SK-N-SH (cell line): ENCODE measurements around the gene ARMC8.

Experiments
- ELF1 ChIP-seq: IDR thresholded peaks from 2 replicates; pipeline ENCODE4 v1.4.0; 2012
- FOXJ3 ChIP-seq: sonication (generic); formaldehyde crosslinking; IDR thresholded peaks from 2 replicates; pipeline ENCODE4 v1.5.1; 2020; ENCODE audit warnings: mild to moderate bottlenecking, missing genetic modification reagents
- POLR2AphosphoS5 ChIP-seq: IDR thresholded peaks from 2 replicates; pipeline ENCODE4 v1.6.1; 2012; ENCODE audit warnings: low read depth, low read length
- RFX5 ChIP-seq: IDR thresholded peaks from 2 replicates; pipeline ENCODE4 v1.6.1; 2012; ENCODE audit warnings: mild to moderate bottlenecking, improper control_type of control experiment, low read length
- RXRA ChIP-seq: IDR thresholded peaks from 2 replicates; pipeline ENCODE4 v1.4.0; 2012; ENCODE audit warnings: low read depth, mild to moderate bottlenecking, borderline replicate concordance
- SMC3 ChIP-seq: IDR thresholded peaks from 2 replicates; pipeline ENCODE4 v1.6.1; 2012; ENCODE audit warnings: low read depth, low read length, improper control_type of control experiment
- TAF1 ChIP-seq: IDR thresholded peaks from 2 replicates; pipeline ENCODE4 v1.6.1; 2012; ENCODE audit warnings: low read depth, mild to moderate bottlenecking, low read length, moderate library complexity, borderline replicate concordance
- YY1 ChIP-seq: IDR thresholded peaks from 2 replicates; pipeline ENCODE4 v1.4.0; 2012; ENCODE audit warnings: low read depth, mild to moderate bottlenecking
- TF ChIP-seq, protein P1 (sequence below): fragments of 200-600 bp; sonication (generic); IDR thresholded peaks from 2 replicates; pipeline ENCODE4 v1.6.1; 2017; ENCODE audit warnings: antibody characterized with exemption, mild to moderate bottlenecking, moderate library complexity
- TF ChIP-seq, protein P2 (sequence below): fragments of 150-350 bp; IDR thresholded peaks from 2 replicates; pipeline ENCODE4 v1.6.1; 2016; ENCODE audit warnings: mild to moderate bottlenecking, low read depth, low read length
- TF ChIP-seq, protein P3 (sequence below): IDR thresholded peaks from 2 replicates; pipeline ENCODE4; 2012
- TF ChIP-seq, protein P4 (sequence below): IDR thresholded peaks from 2 replicates; pipeline ENCODE4 v1.6.1; 2012; ENCODE audit warnings: mild to moderate bottlenecking, low read depth, low read length, moderate library complexity

DNA sequence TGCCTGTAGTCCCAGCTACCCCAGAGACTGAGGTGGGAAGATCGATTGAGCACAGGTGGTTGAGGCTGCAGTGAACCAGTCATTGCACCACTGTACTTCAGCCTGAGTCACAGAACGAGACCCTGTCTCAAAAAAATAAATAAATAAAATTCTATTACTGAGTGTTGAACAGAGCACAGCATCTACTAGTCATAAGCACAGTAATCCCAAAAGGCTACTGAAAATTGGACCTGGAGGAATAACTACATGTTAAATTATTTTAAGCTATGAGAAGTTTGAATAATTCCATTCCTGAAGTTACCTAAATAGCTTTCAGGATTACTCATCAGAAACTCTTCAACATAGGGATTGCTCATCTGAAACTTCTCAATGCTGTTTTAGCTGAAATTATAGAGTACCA lies 43.4 kb downstream of the ARMC8 start:
- TF ChIP-seq SMC3 (no peak), RFX5 (no peak), ELF1 (no peak), FOXJ3 (no peak), YY1 (no peak), TAF1 (no peak), RXRA (no peak), POLR2AphosphoS5 (no peak)
- TF ChIP-seq, protein P1, sequence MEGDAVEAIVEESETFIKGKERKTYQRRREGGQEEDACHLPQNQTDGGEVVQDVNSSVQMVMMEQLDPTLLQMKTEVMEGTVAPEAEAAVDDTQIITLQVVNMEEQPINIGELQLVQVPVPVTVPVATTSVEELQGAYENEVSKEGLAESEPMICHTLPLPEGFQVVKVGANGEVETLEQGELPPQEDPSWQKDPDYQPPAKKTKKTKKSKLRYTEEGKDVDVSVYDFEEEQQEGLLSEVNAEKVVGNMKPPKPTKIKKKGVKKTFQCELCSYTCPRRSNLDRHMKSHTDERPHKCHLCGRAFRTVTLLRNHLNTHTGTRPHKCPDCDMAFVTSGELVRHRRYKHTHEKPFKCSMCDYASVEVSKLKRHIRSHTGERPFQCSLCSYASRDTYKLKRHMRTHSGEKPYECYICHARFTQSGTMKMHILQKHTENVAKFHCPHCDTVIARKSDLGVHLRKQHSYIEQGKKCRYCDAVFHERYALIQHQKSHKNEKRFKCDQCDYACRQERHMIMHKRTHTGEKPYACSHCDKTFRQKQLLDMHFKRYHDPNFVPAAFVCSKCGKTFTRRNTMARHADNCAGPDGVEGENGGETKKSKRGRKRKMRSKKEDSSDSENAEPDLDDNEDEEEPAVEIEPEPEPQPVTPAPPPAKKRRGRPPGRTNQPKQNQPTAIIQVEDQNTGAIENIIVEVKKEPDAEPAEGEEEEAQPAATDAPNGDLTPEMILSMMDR: no peak
- TF ChIP-seq, protein P2, sequence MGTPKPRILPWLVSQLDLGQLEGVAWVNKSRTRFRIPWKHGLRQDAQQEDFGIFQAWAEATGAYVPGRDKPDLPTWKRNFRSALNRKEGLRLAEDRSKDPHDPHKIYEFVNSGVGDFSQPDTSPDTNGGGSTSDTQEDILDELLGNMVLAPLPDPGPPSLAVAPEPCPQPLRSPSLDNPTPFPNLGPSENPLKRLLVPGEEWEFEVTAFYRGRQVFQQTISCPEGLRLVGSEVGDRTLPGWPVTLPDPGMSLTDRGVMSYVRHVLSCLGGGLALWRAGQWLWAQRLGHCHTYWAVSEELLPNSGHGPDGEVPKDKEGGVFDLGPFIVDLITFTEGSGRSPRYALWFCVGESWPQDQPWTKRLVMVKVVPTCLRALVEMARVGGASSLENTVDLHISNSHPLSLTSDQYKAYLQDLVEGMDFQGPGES: no peak
- TF ChIP-seq, protein P3, sequence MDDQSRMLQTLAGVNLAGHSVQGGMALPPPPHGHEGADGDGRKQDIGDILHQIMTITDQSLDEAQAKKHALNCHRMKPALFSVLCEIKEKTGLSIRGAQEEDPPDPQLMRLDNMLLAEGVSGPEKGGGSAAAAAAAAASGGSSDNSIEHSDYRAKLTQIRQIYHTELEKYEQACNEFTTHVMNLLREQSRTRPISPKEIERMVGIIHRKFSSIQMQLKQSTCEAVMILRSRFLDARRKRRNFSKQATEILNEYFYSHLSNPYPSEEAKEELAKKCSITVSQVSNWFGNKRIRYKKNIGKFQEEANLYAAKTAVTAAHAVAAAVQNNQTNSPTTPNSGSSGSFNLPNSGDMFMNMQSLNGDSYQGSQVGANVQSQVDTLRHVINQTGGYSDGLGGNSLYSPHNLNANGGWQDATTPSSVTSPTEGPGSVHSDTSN: no peak
- TF ChIP-seq, protein P4, sequence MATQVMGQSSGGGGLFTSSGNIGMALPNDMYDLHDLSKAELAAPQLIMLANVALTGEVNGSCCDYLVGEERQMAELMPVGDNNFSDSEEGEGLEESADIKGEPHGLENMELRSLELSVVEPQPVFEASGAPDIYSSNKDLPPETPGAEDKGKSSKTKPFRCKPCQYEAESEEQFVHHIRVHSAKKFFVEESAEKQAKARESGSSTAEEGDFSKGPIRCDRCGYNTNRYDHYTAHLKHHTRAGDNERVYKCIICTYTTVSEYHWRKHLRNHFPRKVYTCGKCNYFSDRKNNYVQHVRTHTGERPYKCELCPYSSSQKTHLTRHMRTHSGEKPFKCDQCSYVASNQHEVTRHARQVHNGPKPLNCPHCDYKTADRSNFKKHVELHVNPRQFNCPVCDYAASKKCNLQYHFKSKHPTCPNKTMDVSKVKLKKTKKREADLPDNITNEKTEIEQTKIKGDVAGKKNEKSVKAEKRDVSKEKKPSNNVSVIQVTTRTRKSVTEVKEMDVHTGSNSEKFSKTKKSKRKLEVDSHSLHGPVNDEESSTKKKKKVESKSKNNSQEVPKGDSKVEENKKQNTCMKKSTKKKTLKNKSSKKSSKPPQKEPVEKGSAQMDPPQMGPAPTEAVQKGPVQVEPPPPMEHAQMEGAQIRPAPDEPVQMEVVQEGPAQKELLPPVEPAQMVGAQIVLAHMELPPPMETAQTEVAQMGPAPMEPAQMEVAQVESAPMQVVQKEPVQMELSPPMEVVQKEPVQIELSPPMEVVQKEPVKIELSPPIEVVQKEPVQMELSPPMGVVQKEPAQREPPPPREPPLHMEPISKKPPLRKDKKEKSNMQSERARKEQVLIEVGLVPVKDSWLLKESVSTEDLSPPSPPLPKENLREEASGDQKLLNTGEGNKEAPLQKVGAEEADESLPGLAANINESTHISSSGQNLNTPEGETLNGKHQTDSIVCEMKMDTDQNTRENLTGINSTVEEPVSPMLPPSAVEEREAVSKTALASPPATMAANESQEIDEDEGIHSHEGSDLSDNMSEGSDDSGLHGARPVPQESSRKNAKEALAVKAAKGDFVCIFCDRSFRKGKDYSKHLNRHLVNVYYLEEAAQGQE: no peak
